Transverse colon (tissue), 4 donors: Measurements from ENCODE around the gene CATSPER3. TPM values are rescaled to one million over a fixed set of nuclear protein-coding genes. Genes with fewer than 3 reads are reported as not detected.

ENCODE experiments used
- DNase-seq: peaks from one replicate; pipeline ENCODE4 v3.0.0-alpha.2; 2019
- H3K27ac ChIP-seq, 4 donors: fragments of 200-600 bp; sonication (generic); 2 replicates each; pipeline ENCODE4 v1.5.1; 2016 to 2018; ENCODE audit warnings: inconsistent platforms in 4 of 4
- H3K27me3 ChIP-seq: fragments of 200-600 bp; sonication (generic); 2 replicates; pipeline ENCODE4 v1.5.1; 2017; ENCODE audit warnings: inconsistent platforms
- H3K36me3 ChIP-seq, 4 donors: fragments of 200-600 bp; sonication (generic); 2 replicates each; pipeline ENCODE4 v1.5.1; 2017 to 2019; ENCODE audit warnings: inconsistent platforms in 4 of 4
- H3K4me1 ChIP-seq, 4 donors: fragments of 200-600 bp; sonication (generic); 2 replicates each; pipeline ENCODE4 v1.5.1; 2017 to 2020; ENCODE audit warnings: inconsistent platforms in 4 of 4
- H3K4me3 ChIP-seq, 4 donors: fragments of 200-600 bp; sonication (generic); 1 replicate in 1 of 4; 2 replicates in 3 of 4; pipeline versions ENCODE4 v1.5.1 to v1.6.1; 2017 to 2019; ENCODE audit warnings: inconsistent platforms in 4 of 4
- H3K9me3 ChIP-seq, 2 donors: fragments of 200-600 bp; sonication (generic); 2 replicates each; pipeline ENCODE4 v1.5.1; 2017 to 2019; ENCODE audit warnings: inconsistent platforms in 2 of 2
- CTCF ChIP-seq, 5 experiments: fragments of 200-600 bp in 3 of 5; fragments of 450-650 bp in 2 of 5; sonication (generic) in 3 of 5; IDR thresholded peaks; 1 replicate in 2 of 5; 2 replicates in 3 of 5; pipeline ENCODE4 v1.5.1; 2016 to 2017; ENCODE audit warnings: antibody characterized with exemption in 5 of 5, inconsistent platforms in 3 of 5, mild to moderate bottlenecking in 2 of 5, moderate library complexity in 1 of 5
- EP300 ChIP-seq: sonication (generic); formaldehyde crosslinking; IDR thresholded peaks from one replicate; pipeline ENCODE4 v1.6.1; 2017; ENCODE audit warnings: antibody characterized with exemption, low read depth
- POLR2A ChIP-seq: fragments of 450-650 bp; IDR thresholded peaks from one replicate; pipeline ENCODE4 v1.6.1; 2016; ENCODE audit warnings: antibody characterized with exemption, mild to moderate bottlenecking, moderate library complexity
- POLR2AphosphoS5 ChIP-seq, 3 donors: sonication (generic); formaldehyde crosslinking; IDR thresholded peaks; one replicate each; pipeline ENCODE4 v1.6.1; 2016; ENCODE audit warnings: antibody characterized with exemption in 3 of 3
- WGBS, 2 donors: methylation state at CpG; one replicate each; pipeline ENCODE4 v1.1.5; 2018; ENCODE audit warnings: low coverage in 1 of 2; 5-methylcytosine and 5-hydroxymethylcytosine counted together
- in situ Hi-C, 4 donors: fragments of 200-750 bp; cut with MboI; loops; one replicate each; pipeline versions ENCODE4 v1.15.0 to v1.15.1; 2017; ENCODE audit warnings: low sequenced_read_pairs in 3 of 4, low pct_ligation_motif_present in 1 of 4, low pct_unique_long_range_greater_than_20kb in 1 of 4
- intact Hi-C: fragments of 100-400 bp; cut with DNase I; formaldehyde crosslinking; loops from one replicate; pipeline ENCODE4 v1.15.1; 2023; ENCODE audit warnings: low total_unique reads
- total RNA-seq, 4 donors: library from RNA; depleted of rRNA; stranded (reverse); fragments of >200 nt; gene quantifications; one replicate each; pipeline ENCODE4 v1.1.0, GENCODE V29; 2016

CATSPER3 gene
- total RNA-seq, 4 donors from 2014 or later, result 0.32 to 4.1 (median 1.1) TPM; not detected in 1

GRCh38 chr5:135041145-135041587 is 73.5 kb downstream of the CATSPER3 start:
- peaks cover 94% of the 10 kb centered on the region for H3K27me3 ChIP-seq
- in situ Hi-C loops, result loop anchor here in 1 of 4 donors (25.0 kb wide), 1 partner anchor 146 kb away; no protein-coding TSS in a partner anchor

GRCh38 chr5:135041726-135042125 is 74.0 kb downstream of the CATSPER3 start:
- H3K27me3 ChIP-seq, result peaks cover 88% of the 10 kb centered on the region
- H3K4me1 ChIP-seq, result peaks cover 6 to 24% (median 17%) of the 10 kb centered on the region in 4 donors
- H3K9me3 ChIP-seq, result no peaks in the 10 kb centered on the region
- WGBS, 2 donors, result 77 to 81% methylated on average over 3 of the region's 3 CpGs
- no peak for TF ChIP-seq POLR2AphosphoS5 (IDR thresholded peaks at IDR 0.05)
- TF ChIP-seq CTCF (IDR thresholded peaks at IDR 0.05), result no peak
- no peak for TF ChIP-seq POLR2A
- TF ChIP-seq EP300, result no peak
- intact Hi-C loops (no loop called here), in situ Hi-C loops (loop anchor here in 1 of 4 donors (25.0 kb wide), 1 partner anchor 146 kb away; no protein-coding TSS in a partner anchor)
- no peak overlapping the region for H3K4me3 ChIP-seq
- no peak overlapping the region for H3K27ac ChIP-seq
- DNase-seq, result no peak
- no peaks in the 10 kb centered on the region for H3K36me3 ChIP-seq

More at GRCh38 chr5:135041145-135041587, 73.5 kb downstream of the CATSPER3 start:
- H3K36me3 ChIP-seq, result no peaks in the 10 kb centered on the region
- H3K9me3 ChIP-seq, result no peaks in the 10 kb centered on the region
- TF ChIP-seq CTCF (IDR thresholded peaks at IDR 0.05), result no peak
- TF ChIP-seq POLR2AphosphoS5 (IDR thresholded peaks at IDR 0.05), result no peak
- TF ChIP-seq EP300, result no peak
- TF ChIP-seq POLR2A, result no peak
- DNase-seq, result no peak
- 53 to 67% methylated on average over 1 to 12 of the region's 12 CpGs for WGBS, 2 donors
- H3K4me3 ChIP-seq, result no peak overlapping the region
- no peak overlapping the region for H3K27ac ChIP-seq
- H3K4me1 ChIP-seq, result peaks cover 6 to 24% (median 17%) of the 10 kb centered on the region in 4 donors
- intact Hi-C loops, result no loop called here

GRCh38 chr5:135042595-135042994 is 74.9 kb downstream of the CATSPER3 start:
- WGBS, 2 donors, result 100% methylated on average over 1 of the region's 1 CpG; no CpG with 5 or more reads in 1 of the 2 donors
- peaks cover 80% of the 10 kb centered on the region for H3K27me3 ChIP-seq
- H3K4me1 ChIP-seq, result peaks cover 6 to 24% (median 17%) of the 10 kb centered on the region in 4 donors
- TF ChIP-seq CTCF (IDR thresholded peaks at IDR 0.05), result no peak
- TF ChIP-seq POLR2AphosphoS5 (IDR thresholded peaks at IDR 0.05), result no peak
- no peaks in the 10 kb centered on the region for H3K36me3 ChIP-seq
- no peak overlapping the region for H3K27ac ChIP-seq
- in situ Hi-C loops (loop anchor here in 1 of 4 donors (25.0 kb wide), 1 partner anchor 145 kb away; no protein-coding TSS in a partner anchor), intact Hi-C loops (no loop called here)
- no peak for DNase-seq
- H3K4me3 ChIP-seq, result no peak overlapping the region
- H3K9me3 ChIP-seq, result no peaks in the 10 kb centered on the region

GRCh38 chr5:135045488-135045887 is 77.8 kb downstream of the CATSPER3 start:
- H3K9me3 ChIP-seq, result no peaks in the 10 kb centered on the region
- H3K4me3 ChIP-seq, result no peak overlapping the region
- H3K36me3 ChIP-seq, result no peaks in the 10 kb centered on the region
- no peak for TF ChIP-seq CTCF (IDR thresholded peaks at IDR 0.05)
- no peak for TF ChIP-seq POLR2AphosphoS5 (IDR thresholded peaks at IDR 0.05)
- no peak for TF ChIP-seq POLR2A
- no peak for TF ChIP-seq EP300
- H3K4me1 ChIP-seq, result peaks cover 0 to 4% (median under 1%) of the 10 kb centered on the region in 4 donors
- DNase-seq, result no peak
- in situ Hi-C loops, result loop anchor here in 1 of 4 donors (25.0 kb wide), 1 partner anchor 142 kb away; no protein-coding TSS in a partner anchor
- H3K27ac ChIP-seq, result no peak overlapping the region
- peaks cover 69% of the 10 kb centered on the region for H3K27me3 ChIP-seq
- intact Hi-C loops, result no loop called here
